Activated CD4-positive, alpha-beta T cell treated with anti-CD3 and anti-CD28 coated beads, Interleukin-2, amount 50 U/mL, for 1 hour (primary cell): Measurements from ENCODE around the gene ZNF148.

Experiments used
- DNase-seq: peaks from one replicate; pipeline ENCODE4 v3.0.0-alpha.2; 2020

Gene ZNF148

GRCh38 chr3:125266971-125267370 is 108.2 kb downstream of the ZNF148 start:
- no peak for DNase-seq

GRCh38 chr3:125262161-125262560 is 113.0 kb downstream of the ZNF148 start:
- no peak for DNase-seq

- DNase-seq, result no peak
Observed at GRCh38 chr3:125261031-125261430, 114.1 kb downstream of the ZNF148 start.

GRCh38 chr3:125260158-125260557 is 115.0 kb downstream of the ZNF148 start:
- no peak for DNase-seq

GRCh38 chr3:125257536-125257935 is 117.6 kb downstream of the ZNF148 start:
- no peak for DNase-seq

GRCh38 chr3:125256675-125257074 is 118.5 kb downstream of the ZNF148 start:
- no peak for DNase-seq

GRCh38 chr3:125250973-125251372 is 124.2 kb downstream of the ZNF148 start:
- DNase-seq, result no peak

- DNase-seq, result no peak
Observed at GRCh38 chr3:125246237-125246636, 128.9 kb downstream of the ZNF148 start.

- no peak for DNase-seq
Observed at GRCh38 chr3:125245521-125245920, 129.6 kb downstream of the ZNF148 start.

GRCh38 chr3:125240496-125240895 is 134.6 kb downstream of the ZNF148 start:
- DNase-seq, result no peak

GRCh38 chr3:125239266-125239665 is 135.9 kb downstream of the ZNF148 start:
- no peak for DNase-seq

GRCh38 chr3:125238759-125239158 is 136.4 kb downstream of the ZNF148 start:
- DNase-seq, result no peak

- no peak for DNase-seq
Observed at GRCh38 chr3:125236331-125236903, 138.7 kb downstream of the ZNF148 start.

GRCh38 chr3:125234831-125235230 is 140.3 kb downstream of the ZNF148 start:
- DNase-seq, result no peak

- no peak for DNase-seq
Observed at GRCh38 chr3:125232401-125232800, 142.7 kb downstream of the ZNF148 start.

- DNase-seq, result no peak
Observed at GRCh38 chr3:125231895-125232294, 143.2 kb downstream of the ZNF148 start.

GRCh38 chr3:125229707-125230106 is 145.4 kb downstream of the ZNF148 start:
- DNase-seq, result no peak

GRCh38 chr3:125229168-125229567 is 146.0 kb downstream of the ZNF148 start:
- no peak for DNase-seq

GRCh38 chr3:125221831-125222230 is 153.3 kb downstream of the ZNF148 start:
- DNase-seq, result no peak

GRCh38 chr3:125220727-125221429 is 154.2 kb downstream of the ZNF148 start:
- no peak for DNase-seq

GRCh38 chr3:125220183-125220582 is 154.9 kb downstream of the ZNF148 start:
- DNase-seq, result no peak

GRCh38 chr3:125219261-125219701 is 155.8 kb downstream of the ZNF148 start:
- no peak for DNase-seq

- DNase-seq, result no peak
Observed at GRCh38 chr3:125214738-125215137, 160.4 kb downstream of the ZNF148 start.

GRCh38 chr3:125213946-125214542 is 161.1 kb downstream of the ZNF148 start:
- DNase-seq, result no peak
